LNCaP clone FGC (cell line): ENCODE results near the gene KRT20.

Source experiments
- DNase-seq: peaks from one replicate; pipeline ENCODE4 v3.0.0-alpha.2; 2011; ENCODE audit warnings: low read depth
- H3K4me3 ChIP-seq: 2 replicates; pipeline ENCODE4 v1.5.1; 2011; ENCODE audit warnings: mild to moderate bottlenecking, low read depth, low read length, control low read depth
- TF ChIP-seq, protein P1 (sequence below): IDR thresholded peaks from 2 replicates; pipeline ENCODE4 v1.5.1; 2012; ENCODE audit warnings: mild to moderate bottlenecking; ENCODE audit not compliant: control insufficient read depth, insufficient read depth; ENCODE audit errors: extremely low read depth

KRT20 gene

DNA sequence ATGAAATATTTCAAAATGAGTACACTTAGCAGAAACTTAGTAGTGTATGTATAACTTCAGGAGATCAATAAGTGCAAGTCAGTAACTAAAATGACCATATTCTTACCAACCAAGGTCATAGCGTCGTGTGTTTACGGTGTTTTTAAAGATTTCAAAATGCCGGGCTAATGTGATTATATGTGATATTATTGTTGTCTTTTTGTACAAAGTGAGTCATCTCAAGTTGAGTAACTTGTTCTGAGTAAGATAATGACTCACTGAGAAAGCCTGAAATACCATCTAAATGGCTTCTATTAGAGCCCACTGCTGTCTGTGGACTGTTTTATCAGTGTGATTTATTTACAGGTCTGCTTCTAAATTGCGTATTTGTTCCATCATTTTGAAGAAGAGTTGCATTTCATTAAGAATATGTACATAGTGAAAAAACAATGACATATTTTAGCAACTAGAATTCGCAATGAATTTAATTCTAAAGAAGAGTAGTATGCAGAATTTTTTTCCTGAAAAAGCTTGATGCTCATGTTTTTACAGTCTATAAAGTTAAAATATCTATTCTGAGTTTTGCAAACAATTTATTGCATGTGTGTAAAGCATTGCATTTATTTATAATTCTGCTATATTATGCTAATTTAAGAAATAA, 30.7 kb downstream of the KRT20 start:
- no peak overlapping the region for H3K4me3 ChIP-seq
- TF ChIP-seq, protein P1, sequence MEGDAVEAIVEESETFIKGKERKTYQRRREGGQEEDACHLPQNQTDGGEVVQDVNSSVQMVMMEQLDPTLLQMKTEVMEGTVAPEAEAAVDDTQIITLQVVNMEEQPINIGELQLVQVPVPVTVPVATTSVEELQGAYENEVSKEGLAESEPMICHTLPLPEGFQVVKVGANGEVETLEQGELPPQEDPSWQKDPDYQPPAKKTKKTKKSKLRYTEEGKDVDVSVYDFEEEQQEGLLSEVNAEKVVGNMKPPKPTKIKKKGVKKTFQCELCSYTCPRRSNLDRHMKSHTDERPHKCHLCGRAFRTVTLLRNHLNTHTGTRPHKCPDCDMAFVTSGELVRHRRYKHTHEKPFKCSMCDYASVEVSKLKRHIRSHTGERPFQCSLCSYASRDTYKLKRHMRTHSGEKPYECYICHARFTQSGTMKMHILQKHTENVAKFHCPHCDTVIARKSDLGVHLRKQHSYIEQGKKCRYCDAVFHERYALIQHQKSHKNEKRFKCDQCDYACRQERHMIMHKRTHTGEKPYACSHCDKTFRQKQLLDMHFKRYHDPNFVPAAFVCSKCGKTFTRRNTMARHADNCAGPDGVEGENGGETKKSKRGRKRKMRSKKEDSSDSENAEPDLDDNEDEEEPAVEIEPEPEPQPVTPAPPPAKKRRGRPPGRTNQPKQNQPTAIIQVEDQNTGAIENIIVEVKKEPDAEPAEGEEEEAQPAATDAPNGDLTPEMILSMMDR = no peak
- DNase-seq = no peak

DNA sequence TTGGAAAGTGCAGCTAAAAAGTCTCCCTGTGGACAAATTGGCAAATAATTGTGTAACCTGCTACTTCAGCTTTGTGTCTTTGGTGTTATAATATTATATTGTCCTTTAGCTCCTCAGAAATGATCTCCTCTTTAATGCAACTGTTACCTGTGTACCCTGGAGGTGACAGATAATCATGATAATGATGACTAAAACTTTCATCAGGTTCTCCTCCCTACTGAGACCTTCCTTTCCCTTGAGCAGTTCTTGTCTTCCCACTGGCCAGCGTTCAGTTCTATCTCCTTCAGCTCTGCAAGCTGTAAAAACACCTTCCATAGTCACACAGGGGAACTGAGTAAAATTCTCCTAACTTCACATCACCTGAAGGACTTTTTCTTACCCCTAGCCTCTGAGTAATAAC, 32.7 kb downstream of the KRT20 start:
- no peak for DNase-seq
- TF ChIP-seq, protein P1 = no peak
- no peak overlapping the region for H3K4me3 ChIP-seq

DNA sequence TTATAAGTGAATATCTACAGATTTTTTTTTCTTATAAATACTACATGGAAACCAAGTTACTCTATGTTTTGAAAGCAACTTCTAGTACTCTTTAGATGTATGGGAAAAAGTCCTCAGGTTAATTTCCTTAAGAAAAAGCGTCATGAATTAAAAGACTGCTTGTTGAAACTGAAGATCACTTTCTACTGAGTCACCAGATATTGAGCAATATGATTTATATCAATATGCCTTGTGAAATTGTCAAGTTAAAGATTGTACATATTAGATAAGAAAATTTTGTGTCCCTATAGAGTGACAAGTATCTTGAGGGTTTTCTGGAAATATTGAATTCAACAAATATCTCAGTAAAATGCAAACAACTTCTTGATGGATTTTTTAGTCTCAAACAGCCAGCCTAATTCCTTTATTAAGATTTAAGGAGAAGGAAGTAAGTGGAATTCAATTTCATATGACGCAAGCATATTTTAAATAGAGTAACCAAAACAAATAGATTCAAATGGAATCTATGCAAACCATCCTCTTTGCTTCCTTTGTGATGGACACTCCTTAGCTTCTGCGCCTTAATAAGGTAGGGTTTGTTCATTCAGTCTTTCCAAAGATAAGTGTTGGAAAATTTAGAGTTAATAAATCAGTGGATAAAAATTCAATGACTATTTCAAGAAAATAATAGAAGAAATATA, 34.6 kb downstream of the KRT20 start:
- DNase-seq = no peak
- TF ChIP-seq, protein P1 = no peak
- H3K4me3 ChIP-seq = no peak overlapping the region

DNA sequence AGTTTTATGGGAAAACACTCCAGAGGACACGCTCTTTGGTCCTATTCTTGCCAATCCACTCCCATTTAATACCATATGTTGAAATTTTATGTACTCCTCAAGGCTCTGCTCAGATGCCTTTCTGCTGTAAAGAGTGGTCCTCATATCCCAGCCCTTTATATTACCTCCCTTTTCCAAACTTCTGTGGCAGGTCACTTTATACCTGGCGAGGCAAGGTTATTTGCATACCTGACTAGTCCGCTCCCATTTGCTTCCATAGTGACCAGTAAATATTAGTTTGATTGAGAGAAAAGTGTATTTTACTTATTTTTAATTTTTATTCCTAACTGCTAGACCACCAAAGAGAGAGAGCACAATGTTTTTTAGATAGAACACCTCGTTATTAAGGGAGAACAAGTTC, 35.3 kb downstream of the KRT20 start:
- DNase-seq = no peak
- TF ChIP-seq, protein P1 = no peak
- no peak overlapping the region for H3K4me3 ChIP-seq

DNA sequence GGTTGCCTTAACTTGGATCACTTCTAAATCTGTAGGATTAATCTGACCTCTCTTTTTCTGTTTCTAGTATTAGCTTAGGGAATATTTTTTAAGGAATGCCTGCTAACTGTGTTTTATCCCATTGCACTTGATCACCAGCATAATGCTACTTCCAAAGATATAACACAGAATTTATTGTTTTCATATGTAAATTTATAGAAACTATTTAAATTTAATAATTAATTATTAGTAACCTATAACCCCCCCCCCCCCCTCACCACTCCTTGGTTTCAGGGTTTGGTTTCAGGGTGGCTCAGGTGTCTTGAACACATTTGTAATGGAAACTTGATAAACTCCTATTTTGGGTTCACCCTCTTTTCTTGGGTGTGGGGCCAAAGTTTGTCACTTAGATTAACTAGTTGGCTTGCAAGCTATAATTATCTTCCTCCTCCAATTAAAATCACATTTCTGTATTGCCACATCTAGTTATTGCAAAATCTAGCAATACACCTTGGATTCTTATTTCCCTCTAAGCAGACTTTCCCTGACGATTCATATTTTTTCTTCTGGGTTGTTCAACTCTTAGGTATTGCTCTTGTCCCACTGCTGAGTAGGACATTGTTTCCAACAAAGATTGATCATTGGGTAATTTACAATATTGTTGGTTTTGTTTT, 36.3 kb downstream of the KRT20 start:
- TF ChIP-seq, protein P1 = no peak
- H3K4me3 ChIP-seq = no peak overlapping the region
- DNase-seq = no peak

DNA sequence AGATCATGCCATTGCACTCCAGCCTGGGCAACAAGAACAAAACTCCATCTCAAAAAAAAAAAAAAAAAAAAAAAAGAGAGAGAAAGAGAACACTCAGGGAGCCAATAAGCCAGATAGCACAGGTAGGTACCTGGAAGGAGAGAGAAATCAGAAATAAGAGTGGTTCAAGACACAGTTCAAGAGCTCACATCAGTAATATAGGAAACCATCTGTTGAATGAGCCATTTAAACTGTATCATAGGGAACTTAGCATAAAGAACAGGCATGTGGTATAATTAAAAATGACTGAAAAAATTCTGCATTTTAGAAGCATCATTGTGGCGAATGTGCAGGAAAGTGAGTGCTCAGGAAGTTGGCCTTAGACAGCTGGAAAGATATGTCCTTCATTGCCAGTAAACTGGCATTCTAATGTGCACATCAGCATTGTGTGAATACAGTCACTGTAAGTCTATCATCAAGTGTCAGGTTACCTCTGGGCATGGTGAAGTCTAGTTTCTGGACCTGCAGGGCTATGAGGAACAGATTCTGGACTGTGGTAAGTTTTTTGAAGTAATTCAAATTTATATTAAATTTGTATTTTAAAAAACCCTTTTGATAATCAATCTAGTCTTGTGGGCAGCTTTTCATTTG, 38.4 kb downstream of the KRT20 start:
- H3K4me3 ChIP-seq = no peak overlapping the region
- no peak for DNase-seq
- TF ChIP-seq, protein P1 = no peak
